Common myeloid progenitor, CD34-positive (primary cell): Measurements from ENCODE around the gene SMAD6.

Experiments
- CTCF ChIA-PET: fragments of 350-600 bp; sonication (Branson Sonifier 250); formaldehyde crosslinking; loops from one replicate; lab custom pipeline; 2021; ENCODE audit warnings: antibody characterized with exemption; lab: Charles Lee
- POLR2A ChIA-PET: fragments of 350-600 bp; sonication (Branson Sonifier 250); formaldehyde crosslinking; loops from one replicate; lab custom pipeline; 2021; ENCODE audit warnings: antibody characterized with exemption; lab: Charles Lee
- DNase-seq, 3 donors: peaks; one replicate each; pipeline versions ENCODE4 v3.0.0 to v3.0.0-alpha.2; 2013
- H3K27ac ChIP-seq, 2 experiments: 1 replicate in 1 of 2; 2 replicates in 1 of 2; pipeline ENCODE4 v1.7.0; 2013; ENCODE audit warnings: inconsistent platforms in 2 of 2, low read length in 2 of 2, mild to moderate bottlenecking in 2 of 2, low read depth in 1 of 2, moderate library complexity in 1 of 2; ENCODE audit not compliant: severe bottlenecking in 2 of 2, insufficient read depth in 1 of 2, poor library complexity in 1 of 2
- H3K27me3 ChIP-seq, 5 experiments: replicated peaks in 2 of 5; 1 replicate in 3 of 5; 2 replicates in 2 of 5; pipeline versions ENCODE4 v1.6.1 to v1.7.0; 2013; ENCODE audit warnings: low read length in 4 of 5, mild to moderate bottlenecking in 2 of 5, moderate library complexity in 2 of 5, inconsistent platforms in 1 of 5; ENCODE audit not compliant: insufficient read depth in 5 of 5, control insufficient read depth in 4 of 5
- H3K36me3 ChIP-seq, 4 experiments: 1 replicate in 2 of 4; 2 replicates in 2 of 4; pipeline versions ENCODE4 v1.6.1 to v1.7.0; 2013; ENCODE audit warnings: low read length in 3 of 4, control low read depth in 1 of 4, mild to moderate bottlenecking in 1 of 4; ENCODE audit not compliant: control insufficient read depth in 4 of 4, insufficient read depth in 4 of 4
- H3K4me1 ChIP-seq, 4 experiments: 1 replicate in 3 of 4; 2 replicates in 1 of 4; pipeline versions ENCODE4 v1.6.1 to v1.7.1; 2013; ENCODE audit warnings: low read length in 3 of 4, mild to moderate bottlenecking in 3 of 4, control low read depth in 1 of 4, inconsistent platforms in 1 of 4, moderate library complexity in 1 of 4; ENCODE audit not compliant: control insufficient read depth in 4 of 4, insufficient read depth in 4 of 4; ENCODE audit errors: control extremely low read depth in 1 of 4
- H3K4me3 ChIP-seq, 7 experiments: 1 replicate in 4 of 7; 2 replicates in 3 of 7; pipeline versions ENCODE4 v1.5.1 to v1.7.0; 2013; ENCODE audit warnings: mild to moderate bottlenecking in 7 of 7, low read length in 6 of 7, moderate library complexity in 6 of 7, inconsistent platforms in 2 of 7, low read depth in 2 of 7, control low read depth in 1 of 7; ENCODE audit not compliant: insufficient read depth in 4 of 7, control insufficient read depth in 1 of 7; ENCODE audit errors: extremely low read depth in 1 of 7
- H3K9me3 ChIP-seq, 5 experiments: 1 replicate in 4 of 5; 2 replicates in 1 of 5; pipeline versions ENCODE4 v1.6.1 to v1.7.1; 2013; ENCODE audit warnings: low read length in 4 of 5, mild to moderate bottlenecking in 2 of 5, inconsistent platforms in 1 of 5, low read depth in 1 of 5, moderate library complexity in 1 of 5; ENCODE audit not compliant: control insufficient read depth in 4 of 5, insufficient read depth in 2 of 5; ENCODE audit errors: control extremely low read depth in 1 of 5
- WGBS: methylation state at CpG from one replicate; pipeline ENCODE4 v1.1.5; 2013; ENCODE audit not compliant: insufficient coverage; 5-methylcytosine and 5-hydroxymethylcytosine counted together

Gene SMAD6

DNA sequence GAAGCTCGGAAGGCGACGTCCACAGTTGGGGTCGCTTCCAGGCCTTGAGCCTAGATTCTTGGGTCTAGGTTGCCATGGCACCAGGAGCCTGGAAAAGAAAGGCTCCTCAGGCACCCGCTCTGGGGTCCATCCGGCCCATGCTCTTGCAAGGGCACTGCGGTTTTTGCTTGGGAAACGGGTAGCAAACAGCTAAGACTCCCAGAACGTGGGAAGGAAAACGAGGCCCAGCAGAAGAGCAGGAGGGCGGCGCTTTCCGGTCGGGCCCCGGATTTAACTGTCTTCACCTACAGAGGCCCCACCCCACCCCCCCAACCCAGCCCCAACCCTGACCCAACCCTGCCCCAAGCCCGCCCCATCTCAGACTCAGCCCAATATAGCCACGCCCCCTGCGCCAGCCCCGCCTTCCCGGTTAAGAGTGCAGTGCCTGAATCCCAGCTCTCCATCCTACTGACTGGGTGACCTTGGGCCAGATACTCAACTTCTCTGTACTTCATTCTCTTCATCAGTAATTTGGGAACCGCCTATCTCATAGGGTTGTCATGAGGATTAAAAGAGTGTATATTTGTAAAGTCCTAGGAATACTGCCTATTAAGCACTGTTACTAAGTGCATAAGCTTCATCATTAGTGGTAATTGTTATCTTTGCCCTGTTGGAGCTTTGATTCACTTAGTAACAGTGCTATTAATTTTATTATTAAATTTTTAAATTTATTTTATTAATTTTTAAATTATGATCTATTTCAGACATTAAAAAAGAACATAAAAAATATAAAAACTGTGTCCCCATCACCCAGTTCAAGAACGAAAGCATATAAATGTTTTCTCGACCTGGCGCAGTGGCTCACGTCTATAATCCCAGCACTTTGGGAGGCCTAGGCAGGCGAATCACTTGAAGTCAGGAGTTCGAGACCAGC, 28.4 kb upstream of the SMAD6 start:
- H3K4me1 ChIP-seq = peaks cover 7 to 39% (median 17%) of the 10 kb centered on the region in 4 experiments
- POLR2A ChIA-PET = interaction anchor here (0.7 kb wide), 1 partner anchor 52 kb away, joined by 3 read pairs; no protein-coding TSS in a partner anchor
- CTCF ChIA-PET = interaction anchor here (0.6 to 1.1 kb wide), 2 partner anchors 11 to 51 kb away, joined by 3 read pairs; no protein-coding TSS in a partner anchor
- H3K27ac ChIP-seq = no peak overlapping the region
- H3K4me3 ChIP-seq = no peak overlapping the region
- no peaks in the 10 kb centered on the region for H3K9me3 ChIP-seq
- H3K36me3 ChIP-seq = no peaks in the 10 kb centered on the region
- DNase-seq = peak in 1 of 3 donors; percentile 22
- WGBS = 34% methylated on average over 7 of the region's 27 CpGs
- H3K27me3 ChIP-seq = no peaks in the 10 kb centered on the region

DNA sequence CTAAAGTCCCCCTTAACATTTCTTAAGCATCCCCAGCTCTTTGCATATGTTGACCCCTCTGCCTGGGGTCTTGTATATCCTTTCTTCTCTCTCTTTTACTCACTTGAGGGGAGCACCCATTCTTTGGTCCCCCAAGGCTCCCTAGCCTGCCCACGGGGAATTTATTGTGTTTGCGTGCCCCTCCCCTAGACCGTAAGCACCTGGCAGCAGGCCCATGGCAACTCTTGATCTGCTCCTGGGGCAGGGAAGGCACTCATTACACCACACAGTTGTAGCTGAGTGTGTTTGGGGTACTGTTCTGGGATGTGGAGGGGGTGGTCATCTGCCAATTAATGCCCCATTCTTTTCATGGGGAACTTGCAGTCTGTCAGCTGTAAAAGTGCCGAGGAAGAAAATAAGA, 27.3 kb upstream of the SMAD6 start:
- no peak for DNase-seq

DNA sequence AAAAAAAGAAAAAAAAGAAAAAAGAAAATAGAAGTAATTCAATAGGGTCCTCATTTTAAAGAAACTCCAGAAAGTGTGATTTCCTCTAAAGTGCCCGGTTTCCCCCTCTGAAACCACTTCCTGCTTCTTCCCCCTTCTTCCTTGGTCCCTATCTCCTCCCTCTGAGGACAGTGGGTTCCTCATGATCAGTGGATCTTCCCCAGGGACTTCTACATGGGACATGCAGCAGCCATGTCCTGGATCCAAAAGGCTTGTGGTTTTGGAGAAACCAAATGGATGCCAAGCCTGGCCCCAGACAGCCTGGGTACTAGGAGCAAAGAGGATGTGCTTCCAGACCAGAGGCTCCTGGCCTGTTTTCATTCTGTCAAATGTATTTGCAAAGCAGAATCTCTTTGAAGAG, 26.6 kb upstream of the SMAD6 start:
- DNase-seq = no peak
- Histone ChIP-seq H3K4me3 (no peak overlapping the region), H3K4me1 (peaks cover 7 to 39% (median 17%) of the 10 kb centered on the region in 4 experiments), H3K27ac (no peak overlapping the region), H3K9me3 (no peaks in the 10 kb centered on the region), H3K36me3 (no peaks in the 10 kb centered on the region), H3K27me3 (no peaks in the 10 kb centered on the region)
- CTCF ChIA-PET = interaction anchor here (0.8 kb wide), 1 partner anchor 24 kb away, joined by 3 read pairs; no protein-coding TSS in a partner anchor
- WGBS = 0% methylated on average over 1 of the region's 1 CpG
- POLR2A ChIA-PET = no interaction called here

More for the DNA sequence above, 27.3 kb upstream of the SMAD6 start:
- Histone ChIP-seq H3K27me3 (no peaks in the 10 kb centered on the region), H3K27ac (no peak overlapping the region), H3K36me3 (no peaks in the 10 kb centered on the region), H3K4me1 (peaks cover 7 to 39% (median 17%) of the 10 kb centered on the region in 4 experiments), H3K9me3 (no peaks in the 10 kb centered on the region), H3K4me3 (peak overlapping the region in 1 of 7 experiments; percentile 33)
- ChIA-PET CTCF (interaction anchor here (0.8 to 1.1 kb wide), 2 partner anchors 24 to 50 kb away, joined by 3 read pairs; no protein-coding TSS in a partner anchor), POLR2A (no interaction called here)
- 82% methylated on average over 2 of the region's 4 CpGs for WGBS

DNA sequence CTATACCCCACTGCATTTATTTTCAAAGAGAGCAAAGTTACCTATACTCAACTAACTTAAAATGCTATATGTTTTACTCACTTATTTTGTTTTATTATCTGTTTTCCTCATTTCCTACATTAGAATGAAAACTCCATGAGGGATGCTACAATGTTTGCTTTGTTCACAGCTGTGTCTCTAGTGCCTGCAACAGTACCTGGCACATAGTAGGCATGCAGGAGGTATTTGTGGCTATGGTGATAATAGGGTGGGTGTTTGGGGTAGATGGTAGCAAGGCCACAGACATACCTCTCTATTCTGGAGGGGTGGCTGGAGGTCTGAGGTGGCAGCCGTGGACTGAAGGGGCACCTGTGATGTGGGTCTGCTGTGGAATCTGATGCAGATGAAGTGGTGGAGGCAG, 24.7 kb upstream of the SMAD6 start:
- CTCF ChIA-PET = no interaction called here
- H3K4me1 ChIP-seq = peaks cover 7 to 39% (median 17%) of the 10 kb centered on the region in 4 experiments
- H3K9me3 ChIP-seq = peaks cover 0 to 5% (median 2%) of the 10 kb centered on the region in 5 experiments
- POLR2A ChIA-PET = no interaction called here
- H3K27ac ChIP-seq = no peak overlapping the region
- no peaks in the 10 kb centered on the region for H3K36me3 ChIP-seq
- no peak for DNase-seq
- H3K27me3 ChIP-seq = no peaks in the 10 kb centered on the region
- H3K4me3 ChIP-seq = no peak overlapping the region
- WGBS = 100% methylated on average over 1 of the region's 1 CpG

DNA sequence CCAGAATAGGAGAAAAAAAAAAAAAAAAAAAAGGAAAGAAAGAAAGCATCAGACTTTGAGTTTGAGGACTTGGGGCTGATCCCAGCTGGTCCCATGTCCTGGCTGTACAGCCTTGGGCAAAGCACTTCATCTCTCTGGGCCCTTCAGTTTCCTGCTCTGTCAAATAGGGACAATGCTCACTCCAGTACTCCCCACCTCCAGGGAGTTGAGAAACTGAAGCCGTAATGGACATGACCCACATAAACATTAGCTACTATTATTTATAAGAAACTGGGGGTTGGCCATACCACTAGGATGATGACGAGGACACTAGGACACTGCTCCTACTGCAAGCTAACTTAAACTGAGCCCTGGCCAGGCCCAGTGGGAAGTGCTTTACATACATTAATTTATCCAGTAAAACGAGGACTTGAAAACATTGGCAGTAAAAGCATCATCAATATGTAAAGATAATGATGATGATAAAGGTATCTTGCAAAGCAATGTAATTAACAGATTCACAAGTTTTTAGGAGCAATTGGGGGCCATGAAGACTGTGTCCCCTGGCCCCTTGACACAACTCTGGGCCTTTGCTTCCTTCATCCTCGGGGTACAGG, 22.9 kb upstream of the SMAD6 start:
- no peak overlapping the region for H3K4me3 ChIP-seq
- H3K27me3 ChIP-seq = no peaks in the 10 kb centered on the region
- DNase-seq = no peak
- no peaks in the 10 kb centered on the region for H3K36me3 ChIP-seq
- H3K4me1 ChIP-seq = peaks cover 3 to 30% (median 13%) of the 10 kb centered on the region in 4 experiments
- H3K9me3 ChIP-seq = peaks cover 0 to 9% (median 2%) of the 10 kb centered on the region in 5 experiments
- WGBS = 100% methylated on average over 1 of the region's 4 CpGs
- ChIA-PET CTCF (interaction anchor here (1.0 to 1.4 kb wide), 5 partner anchors 14 to 94 kb away, joined by 3 to 4 read pairs (median 3); no protein-coding TSS in a partner anchor), POLR2A (no interaction called here)
- peak overlapping the region in 1 of 2 experiments; percentile 22 for H3K27ac ChIP-seq

DNA sequence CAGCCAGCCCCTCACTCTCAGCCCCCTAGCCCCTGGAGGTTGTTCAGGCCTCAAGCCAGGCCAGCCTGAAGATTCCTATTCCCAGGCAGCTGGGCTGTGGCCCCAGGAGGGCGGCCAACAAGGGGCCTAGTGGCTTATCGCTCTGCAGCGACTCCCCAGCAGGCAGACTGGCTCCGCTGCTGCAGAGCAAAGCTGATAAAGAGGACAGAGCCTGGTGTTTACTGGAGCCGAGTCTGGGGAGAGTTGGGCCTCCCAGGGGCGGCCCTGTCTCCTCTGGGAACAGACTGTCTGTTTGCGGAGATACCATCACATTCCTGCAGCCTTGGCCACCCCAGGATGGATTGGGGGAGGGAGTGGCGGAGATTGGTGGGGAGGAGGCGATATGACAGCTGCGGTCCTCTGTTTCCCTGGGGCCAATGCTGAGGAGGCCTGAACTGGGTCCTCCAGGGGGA, 22.4 kb upstream of the SMAD6 start:
- Histone ChIP-seq H3K27ac (peak overlapping the region in 1 of 2 experiments; percentile 22), H3K4me1 (peaks cover 0 to 25% (median 7%) of the 10 kb centered on the region in 4 experiments), H3K36me3 (no peaks in the 10 kb centered on the region), H3K4me3 (no peak overlapping the region), H3K27me3 (no peaks in the 10 kb centered on the region), H3K9me3 (peaks cover 0 to 11% (median 2%) of the 10 kb centered on the region in 5 experiments)
- no peak for DNase-seq
- POLR2A ChIA-PET = no interaction called here
- CTCF ChIA-PET = interaction anchor here (1.0 to 1.4 kb wide), 4 partner anchors 14 to 94 kb away, joined by 3 to 4 read pairs (median 3); no protein-coding TSS in a partner anchor
- WGBS = 96% methylated on average over 6 of the region's 10 CpGs
